Diencephalon (tissue), 1 donor: ENCODE data around the gene SLC9A4. TPM values are rescaled to one million over a fixed set of nuclear protein-coding genes. Genes with fewer than 3 reads are reported as not detected.

Experiments used
- small RNA-seq: library from RNA; depleted of rRNA; stranded (forward); fragments of <200 nt; gene quantifications from one replicate; pipeline ENCODE3, GENCODE V24; 2014
- total RNA-seq: library from RNA; depleted of rRNA; stranded (reverse); fragments of >200 nt; gene quantifications from one replicate; pipeline ENCODE4 v1.2.3, GENCODE V29; 2014

Gene SLC9A4, protein sequence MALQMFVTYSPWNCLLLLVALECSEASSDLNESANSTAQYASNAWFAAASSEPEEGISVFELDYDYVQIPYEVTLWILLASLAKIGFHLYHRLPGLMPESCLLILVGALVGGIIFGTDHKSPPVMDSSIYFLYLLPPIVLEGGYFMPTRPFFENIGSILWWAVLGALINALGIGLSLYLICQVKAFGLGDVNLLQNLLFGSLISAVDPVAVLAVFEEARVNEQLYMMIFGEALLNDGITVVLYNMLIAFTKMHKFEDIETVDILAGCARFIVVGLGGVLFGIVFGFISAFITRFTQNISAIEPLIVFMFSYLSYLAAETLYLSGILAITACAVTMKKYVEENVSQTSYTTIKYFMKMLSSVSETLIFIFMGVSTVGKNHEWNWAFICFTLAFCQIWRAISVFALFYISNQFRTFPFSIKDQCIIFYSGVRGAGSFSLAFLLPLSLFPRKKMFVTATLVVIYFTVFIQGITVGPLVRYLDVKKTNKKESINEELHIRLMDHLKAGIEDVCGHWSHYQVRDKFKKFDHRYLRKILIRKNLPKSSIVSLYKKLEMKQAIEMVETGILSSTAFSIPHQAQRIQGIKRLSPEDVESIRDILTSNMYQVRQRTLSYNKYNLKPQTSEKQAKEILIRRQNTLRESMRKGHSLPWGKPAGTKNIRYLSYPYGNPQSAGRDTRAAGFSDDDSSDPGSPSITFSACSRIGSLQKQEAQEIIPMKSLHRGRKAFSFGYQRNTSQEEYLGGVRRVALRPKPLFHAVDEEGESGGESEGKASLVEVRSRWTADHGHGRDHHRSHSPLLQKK
- 0.69 TPM for total RNA-seq

DNA sequence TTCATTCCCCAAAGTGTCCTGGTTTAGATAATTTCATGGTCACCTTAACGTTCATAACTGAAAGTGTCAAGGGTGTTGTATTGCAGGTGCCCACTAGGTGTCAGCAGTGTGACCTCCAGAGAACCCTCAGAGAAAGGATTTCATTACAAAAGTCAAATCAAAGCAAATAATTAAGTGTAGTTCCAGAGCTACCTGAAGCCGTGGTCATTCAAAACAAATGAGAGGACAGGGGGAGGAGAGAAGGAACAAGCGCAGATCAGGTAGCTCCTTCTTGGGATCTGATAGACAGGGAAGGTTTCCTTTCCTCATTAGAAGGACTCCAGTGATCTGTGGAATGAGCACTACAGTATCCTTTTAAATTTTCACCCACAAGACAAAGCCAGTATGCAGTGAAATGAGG lies at the start of gene SLC9A4:
TSS of gene SLC9A4 (plus strand) at position 207 of the 400 bp plus-strand sequence. CDS start 534 bp downstream, outside the sequence.

Small RNAs within 50 kb of the gene (small RNA-seq; reads per million reads assigned to genes)
- not detected for gene MIR4772

Other genes starting within 250 kb of the SLC9A4 start
- 0.69 TPM for gene IL1RL1, start 161.7 kb upstream of the SLC9A4 start, total RNA-seq
- gene IL18R1, start 117.4 kb upstream of the SLC9A4 start, total RNA-seq = 0.46 TPM
- not detected for gene IL18RAP, start 50.1 kb upstream of the SLC9A4 start, total RNA-seq
- 1.8 TPM for gene SLC9A2, start 146.3 kb downstream of the SLC9A4 start, total RNA-seq